ENCODE results near the gene EML6.

DNA sequence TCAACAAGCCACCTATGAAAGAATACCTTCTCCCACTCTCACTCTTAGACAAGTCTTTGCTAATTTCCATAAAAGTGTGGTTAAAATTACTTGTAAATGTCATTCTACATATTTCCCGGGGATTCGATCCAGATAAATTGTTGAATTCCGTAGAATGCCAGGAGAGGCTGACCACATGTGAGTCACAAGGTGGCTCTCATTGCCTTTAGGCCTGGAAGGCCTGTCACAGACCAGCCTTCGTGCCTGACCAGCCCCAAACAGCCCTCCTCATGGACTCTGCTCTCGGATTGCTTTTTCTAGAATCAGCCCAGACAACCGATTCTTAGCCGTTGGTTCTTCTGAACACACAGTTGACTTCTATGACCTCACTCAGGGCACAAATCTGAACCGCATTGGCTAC, 240.8 kb downstream of the EML6 start:
- no peak for TF ChIP-seq POLR2A (IDR thresholded peaks at IDR 0.05; ENCODE audit: low read length)
- TF ChIP-seq GATA1 (IDR thresholded peaks at IDR 0.05; ENCODE audit: low read depth, low read length) = no peak
